B cell (primary cell): ENCODE data around the gene KCNJ12. TPM values are rescaled to one million over a fixed set of nuclear protein-coding genes. Genes with fewer than 3 reads are reported as not detected.
"Not testable (repeated sequence)": the region's sequence is repeated elsewhere in the genome, so short reads cannot be mapped to it uniquely, and the experiment has no call there.

Experiments
- ATAC-seq: fragments of 200-7000 bp; cut with Tn5 transposase; one replicate; pipeline ENCODE4 v1.10.0; 2021; ENCODE audit warnings: low read depth, mild to moderate bottlenecking, moderate number of reproducible peaks, moderate library complexity
- CTCF ChIA-PET: fragments of 350-600 bp; sonication (Branson Sonifier 250); formaldehyde crosslinking; loops from one replicate; lab custom pipeline; 2021; ENCODE audit warnings: antibody characterized with exemption, inconsistent platforms; lab: Charles Lee
- POLR2A ChIA-PET: fragments of 350-600 bp; sonication (Branson Sonifier 250); formaldehyde crosslinking; loops from one replicate; lab custom pipeline; 2021; ENCODE audit warnings: antibody characterized with exemption; lab: Charles Lee
- DNase-seq: peaks from one replicate; pipeline ENCODE4 v3.0.0; 2013
- H2AFZ ChIP-seq: 2 replicates; pipeline ENCODE4 v1.6.1; 2012; ENCODE audit warnings: mild to moderate bottlenecking, low read depth, low read length; ENCODE audit not compliant: insufficient read depth, poor library complexity, severe bottlenecking
- H3K27ac ChIP-seq, 2 donors: 1 replicate in 1 of 2; 2 replicates in 1 of 2; pipeline ENCODE4 v1.5.1; 2012 to 2013; ENCODE audit warnings: low read length in 2 of 2, mild to moderate bottlenecking in 2 of 2, moderate library complexity in 1 of 2
- H3K27me3 ChIP-seq, 4 experiments: fragments of 200-600 bp in 1 of 4; sonication (generic) in 1 of 4; replicated peaks in 1 of 4; 1 replicate in 2 of 4; 2 replicates in 2 of 4; pipeline versions ENCODE4 v1.6.1 to v1.7.0; 2013 to 2016; ENCODE audit warnings: low read length in 3 of 4, mild to moderate bottlenecking in 2 of 4, mixed read lengths in 1 of 4, moderate library complexity in 1 of 4; ENCODE audit not compliant: insufficient read depth in 4 of 4, control insufficient read depth in 3 of 4; ENCODE audit errors: control extremely low read depth in 1 of 4
- H3K36me3 ChIP-seq, 2 experiments: replicated peaks in 1 of 2; 1 replicate in 1 of 2; 2 replicates in 1 of 2; pipeline versions ENCODE4 v1.6.1 to v1.7.1; 2013; ENCODE audit warnings: low read length in 1 of 2; ENCODE audit not compliant: insufficient read depth in 2 of 2, control insufficient read depth in 1 of 2; ENCODE audit errors: control extremely low read depth in 1 of 2, extremely low read depth in 1 of 2
- H3K4me1 ChIP-seq, 2 donors: fragments of 200-600 bp in 1 of 2; sonication (generic) in 1 of 2; 1 replicate in 1 of 2; 2 replicates in 1 of 2; pipeline versions ENCODE4 v1.5.1 to v1.6.1; 2013 to 2017; ENCODE audit warnings: low read length in 2 of 2; ENCODE audit not compliant: control insufficient read depth in 2 of 2, insufficient read depth in 2 of 2
- H3K4me2 ChIP-seq: replicated peaks from 2 replicates; pipeline ENCODE3; 2012; ENCODE audit warnings: mild to moderate bottlenecking, low read depth, low read length; ENCODE audit not compliant: poor library complexity, severe bottlenecking
- H3K4me3 ChIP-seq, 5 experiments: fragments of 200-600 bp in 1 of 5; sonication (generic) in 1 of 5; 1 replicate in 3 of 5; 2 replicates in 2 of 5; pipeline versions ENCODE4 v1.5.1 to v1.7.0; 2011 to 2016; ENCODE audit warnings: low read length in 4 of 5, mild to moderate bottlenecking in 4 of 5, low read depth in 2 of 5, control low read depth in 1 of 5, moderate library complexity in 1 of 5; ENCODE audit not compliant: insufficient read depth in 1 of 5; ENCODE audit errors: control extremely low read depth in 1 of 5, extremely low read depth in 1 of 5
- H3K79me2 ChIP-seq: fragments of 200-600 bp; sonication (generic); one replicate; pipeline ENCODE4 v1.6.0; 2016; ENCODE audit warnings: low read length; ENCODE audit not compliant: control insufficient read depth, insufficient read depth
- H3K9ac ChIP-seq: fragments of 200-600 bp; sonication (generic); 2 replicates; pipeline ENCODE4 v1.6.1; 2017; ENCODE audit warnings: mild to moderate bottlenecking, low read length, moderate library complexity
- H3K9me3 ChIP-seq, 3 donors: one replicate each; pipeline versions ENCODE4 v1.6.1 to v1.7.1; 2013; ENCODE audit warnings: low read length in 2 of 3; ENCODE audit not compliant: control insufficient read depth in 2 of 3, insufficient read depth in 1 of 3; ENCODE audit errors: control extremely low read depth in 1 of 3
- H4K20me1 ChIP-seq: 2 replicates; pipeline ENCODE4 v1.6.0; 2012; ENCODE audit warnings: mild to moderate bottlenecking, low read length; ENCODE audit not compliant: insufficient read depth, control insufficient read depth, poor library complexity, severe bottlenecking
- H3K27ac Mint-ChIP-seq: one replicate; pipeline ENCODE4 v1.8.0; 2021; ENCODE audit warnings: mixed read lengths
- H3K27me3 Mint-ChIP-seq: one replicate; pipeline ENCODE4 v1.8.0; 2021; ENCODE audit warnings: mixed read lengths
- H3K4me1 Mint-ChIP-seq: one replicate; pipeline ENCODE4 v1.8.0; 2021; ENCODE audit warnings: mixed read lengths
- H3K4me3 Mint-ChIP-seq: one replicate; pipeline ENCODE4 v1.8.0; 2021; ENCODE audit warnings: mixed read lengths
- H3K9me3 Mint-ChIP-seq: one replicate; pipeline ENCODE4 v1.8.0; 2022; ENCODE audit warnings: mixed read lengths; ENCODE audit not compliant: insufficient read depth
- CTCF ChIP-seq: fragments of 200-600 bp; IDR thresholded peaks from one replicate; pipeline ENCODE4 v1.8.0; 2022; ENCODE audit warnings: antibody characterized with exemption, mild to moderate bottlenecking
- EZH2 ChIP-seq: IDR thresholded peaks from 2 replicates; pipeline ENCODE4 v1.6.1; 2012; ENCODE audit warnings: borderline replicate concordance, low read depth, mild to moderate bottlenecking, moderate library complexity, low read length; ENCODE audit not compliant: insufficient read depth, poor library complexity, severe bottlenecking
- WGBS: methylation state at CpG from one replicate; pipeline ENCODE4 v1.1.5; 2013; ENCODE audit warnings: missing lambda C conversion rate; ENCODE audit not compliant: insufficient coverage; 5-methylcytosine and 5-hydroxymethylcytosine counted together
- intact Hi-C: fragments of 100-400 bp; cut with micrococcal nuclease; formaldehyde crosslinking; loops from one replicate; pipeline ENCODE4 v1.10.0; 2022
- polyA plus RNA-seq: library from polyadenylated mRNA; depleted of rRNA; stranded (reverse); fragments of >200 nt; gene quantifications from 2 replicates; pipeline ENCODE4 v1.2.3, GENCODE V29; 2012
- total RNA-seq, 2 donors: library from RNA; stranded (reverse); fragments of 120-200 nt in 1 of 2; gene quantifications; 1 replicate in 1 of 2; 2 replicates in 1 of 2; pipeline versions ENCODE4 v1.2.3 to v1.2.4, GENCODE V29; 2013 to 2022

The KCNJ12 gene
- total and polyA plus RNA-seq, 2 donors (not counting 1 experiment from before 2014, with no cell fraction given) = not detected

- no peaks in the 10 kb centered on the region for H3K27me3 ChIP-seq
- no peak overlapping the region for H3K4me3 ChIP-seq
- 73% methylated on average over 18 of the region's 25 CpGs for WGBS
- no peaks in the 10 kb centered on the region for H3K9me3 Mint-ChIP-seq
- H3K27ac ChIP-seq = no peak overlapping the region
- POLR2A ChIA-PET = no interaction called here
- CTCF ChIA-PET = no interaction called here
- H3K4me1 ChIP-seq = no peaks in the 10 kb centered on the region
- no peaks in the 10 kb centered on the region for H3K36me3 ChIP-seq
- intact Hi-C loops = no loop called here
- peaks cover 0 to 9% (median 0%) of the 10 kb centered on the region in 3 donors for H3K9me3 ChIP-seq
- H3K79me2 ChIP-seq = no peaks in the 10 kb centered on the region
- no peak overlapping the region for H3K27ac Mint-ChIP-seq
- peaks cover 1% of the 10 kb centered on the region for H3K27me3 Mint-ChIP-seq
- no peak overlapping the region for H3K4me2 ChIP-seq
- DNase-seq (no peak), ATAC-seq (no peak)
- H2AFZ ChIP-seq = no peak overlapping the region
- TF ChIP-seq EZH2 (no peak), CTCF (no peak)
- H4K20me1 ChIP-seq = no peaks in the 10 kb centered on the region
- H3K4me3 Mint-ChIP-seq = no peak overlapping the region
- H3K9ac ChIP-seq = no peak overlapping the region
- no peaks in the 10 kb centered on the region for H3K4me1 Mint-ChIP-seq
Measured at GRCh38 chr17:21419299-21420239, 43.4 kb downstream of the KCNJ12 start.

- DNase-seq, H3K4me1 ChIP-seq, H3K27ac Mint-ChIP-seq, H3K4me3 ChIP-seq, H3K9me3 ChIP-seq, ATAC-seq, H3K4me1 Mint-ChIP-seq, H3K27ac ChIP-seq, H3K9me3 Mint-ChIP-seq, intact Hi-C loops, H3K27me3 ChIP-seq, H3K27me3 Mint-ChIP-seq, POLR2A ChIA-PET, H3K4me2 ChIP-seq, H3K9ac ChIP-seq, H4K20me1 ChIP-seq, H2AFZ ChIP-seq, H3K79me2 ChIP-seq, H3K4me3 Mint-ChIP-seq, CTCF ChIA-PET, H3K36me3 ChIP-seq: not testable (repeated sequence)
- WGBS = 78% methylated on average over 9 of the region's 11 CpGs
Measured at GRCh38 chr17:21420503-21421090, 44.4 kb downstream of the KCNJ12 start.

- H3K27me3 ChIP-seq, H3K27ac Mint-ChIP-seq, H3K9me3 ChIP-seq, H2AFZ ChIP-seq, CTCF ChIA-PET, H3K4me3 ChIP-seq, H3K79me2 ChIP-seq, H3K27me3 Mint-ChIP-seq, H3K9me3 Mint-ChIP-seq, DNase-seq, H3K4me3 Mint-ChIP-seq, H3K27ac ChIP-seq, H3K4me2 ChIP-seq, ATAC-seq, H3K36me3 ChIP-seq, H3K9ac ChIP-seq, intact Hi-C loops, H3K4me1 Mint-ChIP-seq, H3K4me1 ChIP-seq, H4K20me1 ChIP-seq: not testable (repeated sequence)
- POLR2A ChIA-PET = interaction anchor here (0.6 kb wide), 1 partner anchor 26 kb away, joined by 18 read pairs; no protein-coding TSS in a partner anchor
- WGBS = 83% methylated on average over 19 of the region's 20 CpGs
Measured at GRCh38 chr17:21421421-21422310, 45.5 kb downstream of the KCNJ12 start.
